ENCODE results near the gene MAPK8IP1. TPM values are rescaled to one million over a fixed set of nuclear protein-coding genes. Genes with fewer than 3 reads are reported as not detected.

MAPK8IP1 gene
- total RNA-seq, 1 donor from 2014 or later, result 11.5 TPM

- Mint-ChIP-seq H3K27ac (no peak overlapping the region), H3K27me3 (ENCODE audit: low read depth) (no peaks in the 10 kb centered on the region), H3K4me1 (no peaks in the 10 kb centered on the region), H3K4me3 (no peak overlapping the region), H3K36me3 (peaks cover 36% of the 10 kb centered on the region), H3K9me3 (no peaks in the 10 kb centered on the region)
- no peak for DNase-seq (ENCODE audit: low spot score in 2 of 2, unreplicated experiment in 2 of 2)
- no peak for TF ChIP-seq CTCF (IDR thresholded peaks at IDR 0.05; ENCODE audit: unreplicated experiment)
Observed at GRCh38 chr11:45942381-45942780, 56.9 kb downstream of the MAPK8IP1 start.

GRCh38 chr11:45945397-45945999 is 60.0 kb downstream of the MAPK8IP1 start:
- DNase-seq (ENCODE audit: low spot score in 2 of 2, unreplicated experiment in 2 of 2), result no peak
- H3K4me3 Mint-ChIP-seq, result no peak overlapping the region
- H3K4me1 Mint-ChIP-seq, result no peaks in the 10 kb centered on the region
- H3K27me3 Mint-ChIP-seq (ENCODE audit: low read depth), result no peaks in the 10 kb centered on the region
- H3K27ac Mint-ChIP-seq, result no peak overlapping the region
- no peak for TF ChIP-seq CTCF (IDR thresholded peaks at IDR 0.05; ENCODE audit: unreplicated experiment)
- peaks cover 47% of the 10 kb centered on the region for H3K36me3 Mint-ChIP-seq
- H3K9me3 Mint-ChIP-seq, result no peaks in the 10 kb centered on the region

GRCh38 chr11:45947885-45948284 is 62.4 kb downstream of the MAPK8IP1 start:
- no peaks in the 10 kb centered on the region for H3K9me3 Mint-ChIP-seq

GRCh38 chr11:45948356-45948755 is 62.9 kb downstream of the MAPK8IP1 start:
- H3K4me3 Mint-ChIP-seq, result no peak overlapping the region
- no peaks in the 10 kb centered on the region for H3K27me3 Mint-ChIP-seq (ENCODE audit: low read depth)
- DNase-seq (ENCODE audit: low spot score in 2 of 2, unreplicated experiment in 2 of 2), result no peak
- H3K36me3 Mint-ChIP-seq, result peaks cover 40% of the 10 kb centered on the region
- H3K4me1 Mint-ChIP-seq, result no peaks in the 10 kb centered on the region
- no peak for TF ChIP-seq CTCF (IDR thresholded peaks at IDR 0.05; ENCODE audit: unreplicated experiment)
- no peak overlapping the region for H3K27ac Mint-ChIP-seq
- H3K9me3 Mint-ChIP-seq, result no peaks in the 10 kb centered on the region

More at GRCh38 chr11:45947885-45948284, 62.4 kb downstream of the MAPK8IP1 start:
- Mint-ChIP-seq H3K27me3 (ENCODE audit: low read depth) (no peaks in the 10 kb centered on the region), H3K4me3 (no peak overlapping the region), H3K36me3 (peaks cover 37% of the 10 kb centered on the region), H3K4me1 (no peaks in the 10 kb centered on the region), H3K27ac (no peak overlapping the region)
- TF ChIP-seq CTCF (IDR thresholded peaks at IDR 0.05; ENCODE audit: unreplicated experiment), result no peak
- no peak for DNase-seq (ENCODE audit: low spot score in 2 of 2, unreplicated experiment in 2 of 2)

- Mint-ChIP-seq H3K27ac (no peak overlapping the region), H3K36me3 (peaks cover 35% of the 10 kb centered on the region), H3K9me3 (no peaks in the 10 kb centered on the region), H3K4me1 (no peaks in the 10 kb centered on the region), H3K27me3 (ENCODE audit: low read depth) (no peaks in the 10 kb centered on the region), H3K4me3 (no peak overlapping the region)
- no peak for TF ChIP-seq CTCF (IDR thresholded peaks at IDR 0.05; ENCODE audit: unreplicated experiment)
- DNase-seq (ENCODE audit: low spot score in 2 of 2, unreplicated experiment in 2 of 2), result no peak
Observed at GRCh38 chr11:45949992-45950407, 64.5 kb downstream of the MAPK8IP1 start.

Other genes with a start within 250 kb of the MAPK8IP1 start
- gene CHST1, start 220.0 kb upstream of the MAPK8IP1 start, total RNA-seq, result 1.0 to 1.6 TPM (median 1.4 TPM) in 3 replicates
- gene SLC35C1, start 80.5 kb upstream of the MAPK8IP1 start, total RNA-seq, result 13.2 to 14.6 TPM (median 14.5 TPM) in 3 replicates
- 33.8 to 35.9 TPM (median 34.3 TPM) in 3 replicates for gene CRY2, start 38.2 kb upstream of the MAPK8IP1 start, total RNA-seq
- 2.3 to 3.9 TPM (median 3.4 TPM) in 3 replicates for gene FREY1, start 21.6 kb downstream of the MAPK8IP1 start, total RNA-seq
- 19.8 to 23.1 TPM (median 20.7 TPM) in 3 replicates for gene PEX16, start 32.2 kb downstream of the MAPK8IP1 start, total RNA-seq
- gene LARGE2, start 37.0 kb downstream of the MAPK8IP1 start, total RNA-seq, result 5.0 to 6.0 TPM (median 5.2 TPM) in 3 replicates
- 102 to 110 TPM (median 106 TPM) in 3 replicates for gene PHF21A, start 235.8 kb downstream of the MAPK8IP1 start, total RNA-seq